HEK293 (cell line): Measurements from ENCODE around the gene MYL3.
A peak's percentile ranks its signal among the peaks of the same experiment; 100 is the strongest.

Experiments
- CTCF ChIA-PET: fragments of 350-600 bp; formaldehyde crosslinking; extraction: SDS; loops from one replicate; lab custom pipeline; 2021; ENCODE audit warnings: antibody characterized with exemption; lab: Yijun Ruan, JAX
- POLR2A ChIA-PET: fragments of 300-600 bp; formaldehyde crosslinking; extraction: SDS; loops from one replicate; lab custom pipeline; 2020; ENCODE audit warnings: antibody characterized with exemption, inconsistent platforms; lab: Yijun Ruan, JAX
- H3K27ac ChIP-seq: fragments of 200-500 bp; sonication (Bioruptor generic); 2 replicates; pipeline ENCODE4 v1.5.1; 2014; ENCODE audit warnings: low read depth, low read length, control low read depth, inconsistent platforms; ENCODE audit errors: extremely low read depth
- H3K36me3 ChIP-seq, 2 experiments: fragments of 200-500 bp in 1 of 2; sonication (Bioruptor generic) in 1 of 2; 1 replicate in 1 of 2; 2 replicates in 1 of 2; pipeline ENCODE4 v1.5.1; 2014 to 2017; ENCODE audit warnings: inconsistent platforms in 2 of 2, low read length in 2 of 2; ENCODE audit not compliant: control insufficient read depth in 2 of 2, insufficient read depth in 1 of 2
- H3K4me1 ChIP-seq: fragments of 200-500 bp; sonication (Bioruptor generic); 2 replicates; pipeline ENCODE4 v1.5.1; 2014; ENCODE audit warnings: mild to moderate bottlenecking, low read length, inconsistent platforms; ENCODE audit not compliant: control insufficient read depth, insufficient read depth
- H3K4me3 ChIP-seq: 2 replicates; pipeline ENCODE4 v1.5.1; 2011; ENCODE audit warnings: low read depth, mild to moderate bottlenecking, control low read depth, low read length, moderate library complexity
- H3K9me3 ChIP-seq: fragments of 200-500 bp; sonication (Bioruptor generic); 2 replicates; pipeline ENCODE4 v1.5.1; 2014; ENCODE audit warnings: low read depth, low read length, inconsistent platforms; ENCODE audit not compliant: control insufficient read depth, insufficient read depth
- EGR2 ChIP-seq: fragments of 450-650 bp; formaldehyde crosslinking; IDR thresholded peaks from 2 replicates; pipeline ENCODE4 v1.5.1; 2016; ENCODE audit warnings: low read depth, missing biosample characterization, missing genetic modification characterization
- OVOL3 ChIP-seq: fragments of 450-650 bp; formaldehyde crosslinking; IDR thresholded peaks from 2 replicates; pipeline ENCODE4 v1.5.1; 2016; ENCODE audit warnings: missing biosample characterization, missing genetic modification characterization
- PRDM1 ChIP-seq: fragments of 450-650 bp; formaldehyde crosslinking; IDR thresholded peaks from 2 replicates; pipeline ENCODE4; 2016; ENCODE audit warnings: missing biosample characterization, missing genetic modification characterization
- WT1 ChIP-seq: fragments of 450-650 bp; formaldehyde crosslinking; IDR thresholded peaks from 2 replicates; pipeline ENCODE4 v1.5.1; 2016; ENCODE audit warnings: missing biosample characterization, missing genetic modification characterization
- YY1 ChIP-seq: fragments of 450-650 bp; formaldehyde crosslinking; IDR thresholded peaks from 2 replicates; pipeline ENCODE4 v1.5.1; 2018; ENCODE audit warnings: missing biosample characterization, missing genetic modification characterization
- ZBTB8A ChIP-seq: fragments of 450-650 bp; formaldehyde crosslinking; IDR thresholded peaks from 2 replicates; pipeline ENCODE4 v1.5.1; 2016; ENCODE audit warnings: missing biosample characterization, missing genetic modification characterization
- ZFHX2 ChIP-seq: fragments of 450-650 bp; formaldehyde crosslinking; conservative IDR thresholded peaks from 2 replicates; pipeline ENCODE4 v1.5.1; 2016; ENCODE audit warnings: missing biosample characterization, missing genetic modification characterization
- ZFP3 ChIP-seq: fragments of 450-650 bp; formaldehyde crosslinking; IDR thresholded peaks from 2 replicates; pipeline ENCODE4 v1.5.1; 2016; ENCODE audit warnings: low read depth, missing biosample characterization, missing genetic modification characterization
- ZFP41 ChIP-seq: fragments of 450-650 bp; formaldehyde crosslinking; IDR thresholded peaks from 2 replicates; pipeline ENCODE4 v1.5.1; 2016; ENCODE audit warnings: missing biosample characterization, missing genetic modification characterization, borderline replicate concordance
- ZNF19 ChIP-seq: fragments of 450-650 bp; formaldehyde crosslinking; IDR thresholded peaks from 2 replicates; pipeline ENCODE4; 2016; ENCODE audit warnings: missing biosample characterization, missing genetic modification characterization, low read depth
- ZNF558 ChIP-seq: fragments of 450-650 bp; formaldehyde crosslinking; IDR thresholded peaks from 2 replicates; pipeline ENCODE4 v1.5.1; 2016; ENCODE audit warnings: missing biosample characterization, missing genetic modification characterization
- ZNF560 ChIP-seq: fragments of 450-650 bp; formaldehyde crosslinking; IDR thresholded peaks from 2 replicates; pipeline ENCODE4 v1.5.1; 2017; ENCODE audit warnings: missing biosample characterization, missing genetic modification characterization, borderline replicate concordance
- ZNF776 ChIP-seq: fragments of 450-650 bp; formaldehyde crosslinking; IDR thresholded peaks from 2 replicates; pipeline ENCODE4 v1.5.0; 2017; ENCODE audit warnings: missing biosample characterization, missing genetic modification characterization, borderline replicate concordance
- TF ChIP-seq, protein P1 (sequence below): fragments of 450-650 bp; formaldehyde crosslinking; IDR thresholded peaks from 2 replicates; pipeline ENCODE4; 2016; ENCODE audit warnings: missing biosample characterization, missing genetic modification characterization
- TF ChIP-seq, protein P2 (sequence below): fragments of 450-650 bp; formaldehyde crosslinking; IDR thresholded peaks from 2 replicates; pipeline ENCODE4 v1.5.1; 2016; ENCODE audit warnings: missing biosample characterization, missing genetic modification characterization
- TF ChIP-seq, protein P3 (sequence below): fragments of 450-650 bp; formaldehyde crosslinking; conservative IDR thresholded peaks from 2 replicates; pipeline ENCODE4 v1.5.1; 2016; ENCODE audit warnings: low read depth, missing biosample characterization, missing genetic modification characterization
- TF ChIP-seq, protein P4 (sequence below): fragments of 450-650 bp; formaldehyde crosslinking; IDR thresholded peaks from 2 replicates; pipeline ENCODE4 v1.5.1; 2017; ENCODE audit warnings: missing biosample characterization, missing genetic modification characterization
- TF ChIP-seq, protein P5 (sequence below): fragments of 450-650 bp; formaldehyde crosslinking; IDR thresholded peaks from 2 replicates; pipeline ENCODE4 v1.5.1; 2016; ENCODE audit warnings: missing biosample characterization, missing genetic modification characterization, borderline replicate concordance

The MYL3 gene

DNA sequence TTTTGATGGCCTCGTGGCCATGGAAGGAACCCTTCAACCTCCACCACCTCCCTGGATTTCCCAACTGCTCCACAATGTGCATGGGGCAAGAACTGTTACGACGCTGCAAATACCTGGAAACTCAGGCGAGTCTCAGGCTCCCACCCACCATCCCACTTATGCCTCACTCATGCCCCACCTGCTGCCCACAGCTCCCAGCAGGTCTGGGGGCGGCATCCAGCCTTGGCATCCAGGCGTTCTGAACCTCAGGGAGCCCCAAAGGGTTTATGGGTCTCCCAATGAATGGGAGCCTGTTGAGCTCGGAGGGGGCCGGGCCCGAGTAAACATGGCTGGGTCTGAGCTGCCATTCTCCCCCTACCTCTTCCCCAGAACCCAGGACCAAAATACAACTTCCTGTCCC lies 12.3 kb upstream of the MYL3 start:
- CTCF ChIA-PET = interaction anchor here (0.7 to 4.3 kb wide), 2 partner anchors 9 to 16 kb away, joined by 3 to 23 read pairs; no protein-coding TSS in a partner anchor
- no peaks in the 10 kb centered on the region for H3K9me3 ChIP-seq
- POLR2A ChIA-PET = no interaction called here
- peak; percentile 50 for TF ChIP-seq ZFHX2 (tag by site-specific recombination)
- no peak for TF ChIP-seq ZBTB8A (tag by site-specific recombination)
- TF ChIP-seq, protein P1, sequence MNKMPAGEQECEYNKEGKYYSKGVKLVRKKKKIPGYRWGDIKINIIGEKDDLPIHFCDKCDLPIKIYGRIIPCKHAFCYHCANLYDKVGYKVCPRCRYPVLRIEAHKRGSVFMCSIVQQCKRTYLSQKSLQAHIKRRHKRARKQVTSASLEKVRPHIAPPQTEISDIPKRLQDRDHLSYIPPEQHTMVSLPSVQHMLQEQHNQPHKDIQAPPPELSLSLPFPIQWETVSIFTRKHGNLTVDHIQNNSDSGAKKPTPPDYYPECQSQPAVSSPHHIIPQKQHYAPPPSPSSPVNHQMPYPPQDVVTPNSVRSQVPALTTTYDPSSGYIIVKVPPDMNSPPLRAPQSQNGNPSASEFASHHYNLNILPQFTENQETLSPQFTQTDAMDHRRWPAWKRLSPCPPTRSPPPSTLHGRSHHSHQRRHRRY (tag by site-specific recombination) = no peak
- TF ChIP-seq, protein P2, sequence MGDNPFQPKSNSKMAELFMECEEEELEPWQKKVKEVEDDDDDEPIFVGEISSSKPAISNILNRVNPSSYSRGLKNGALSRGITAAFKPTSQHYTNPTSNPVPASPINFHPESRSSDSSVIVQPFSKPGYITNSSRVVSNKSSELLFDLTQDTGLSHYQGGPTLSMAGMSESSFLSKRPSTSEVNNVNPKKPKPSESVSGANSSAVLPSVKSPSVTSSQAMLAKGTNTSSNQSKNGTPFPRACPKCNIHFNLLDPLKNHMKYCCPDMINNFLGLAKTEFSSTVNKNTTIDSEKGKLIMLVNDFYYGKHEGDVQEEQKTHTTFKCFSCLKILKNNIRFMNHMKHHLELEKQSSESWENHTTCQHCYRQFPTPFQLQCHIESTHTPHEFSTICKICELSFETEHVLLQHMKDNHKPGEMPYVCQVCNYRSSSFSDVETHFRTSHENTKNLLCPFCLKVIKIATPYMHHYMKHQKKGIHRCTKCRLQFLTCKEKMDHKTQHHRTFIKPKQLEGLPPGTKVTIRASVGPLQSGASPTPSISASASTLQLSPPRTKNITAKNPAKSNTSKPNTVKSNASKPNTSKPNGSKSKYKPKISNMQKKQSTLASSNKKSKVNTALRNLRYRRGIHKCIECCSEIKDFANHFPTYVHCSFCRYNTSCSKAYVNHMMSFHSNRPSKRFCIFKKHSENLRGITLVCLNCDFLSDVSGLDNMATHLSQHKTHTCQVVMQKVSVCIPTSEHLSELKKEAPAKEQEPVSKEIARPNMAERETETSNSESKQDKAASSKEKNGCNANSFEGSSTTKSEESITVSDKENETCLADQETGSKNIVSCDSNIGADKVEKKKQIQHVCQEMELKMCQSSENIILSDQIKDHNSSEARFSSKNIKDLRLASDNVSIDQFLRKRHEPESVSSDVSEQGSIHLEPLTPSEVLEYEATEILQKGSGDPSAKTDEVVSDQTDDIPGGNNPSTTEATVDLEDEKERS (tag by site-specific recombination) = no peak
- no peak for TF ChIP-seq PRDM1 (tag by site-specific recombination)
- TF ChIP-seq EGR2 (tag by site-specific recombination) = peak; percentile 58; the same call in 1 of the 2 replicates
- TF ChIP-seq, all 188 proteins: peak for 2
- Histone ChIP-seq H3K27ac (no peak overlapping the region), H3K4me1 (no peaks in the 10 kb centered on the region), H3K36me3 (no peaks in the 10 kb centered on the region), H3K4me3 (no peak overlapping the region)

DNA sequence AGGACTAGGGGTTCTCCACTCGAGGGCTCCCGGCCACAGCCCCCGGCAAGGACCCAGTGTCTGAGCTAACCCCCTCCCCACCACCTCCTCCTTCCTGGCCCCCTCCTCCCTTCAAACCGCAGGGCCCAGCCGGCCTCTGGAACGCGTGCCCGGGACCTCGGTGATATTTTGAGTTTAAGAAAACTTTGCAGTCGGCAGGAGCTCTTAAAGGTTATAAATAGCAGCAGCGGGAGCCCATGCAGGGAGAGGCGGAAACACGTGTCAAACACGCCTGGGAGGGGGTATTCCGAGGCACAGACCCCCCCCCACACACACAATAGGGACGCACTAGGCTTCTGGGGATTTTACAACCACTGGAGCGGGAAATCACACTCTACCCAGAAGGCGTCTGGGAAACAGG lies 11.2 kb upstream of the MYL3 start:
- Histone ChIP-seq H3K4me1 (no peaks in the 10 kb centered on the region), H3K27ac (no peak overlapping the region), H3K36me3 (no peaks in the 10 kb centered on the region), H3K4me3 (no peak overlapping the region), H3K9me3 (no peaks in the 10 kb centered on the region)
- ChIA-PET CTCF (interaction anchor here (0.7 kb wide), 1 partner anchor 9 kb away, joined by 4 read pairs; no protein-coding TSS in a partner anchor), POLR2A (no interaction called here)
- TF ChIP-seq ZNF558 (tag by site-specific recombination) (no peak), ZNF560 (tag by site-specific recombination) (no peak), OVOL3 (tag by site-specific recombination) (no peak), ZNF19 (no peak), ZFP3 (no peak), WT1 (tag by site-specific recombination) (no peak), YY1 (tag by site-specific recombination) (no peak), ZFP41 (tag by site-specific recombination) (no peak), ZNF776 (tag by site-specific recombination) (no peak)
- TF ChIP-seq, protein P3, sequence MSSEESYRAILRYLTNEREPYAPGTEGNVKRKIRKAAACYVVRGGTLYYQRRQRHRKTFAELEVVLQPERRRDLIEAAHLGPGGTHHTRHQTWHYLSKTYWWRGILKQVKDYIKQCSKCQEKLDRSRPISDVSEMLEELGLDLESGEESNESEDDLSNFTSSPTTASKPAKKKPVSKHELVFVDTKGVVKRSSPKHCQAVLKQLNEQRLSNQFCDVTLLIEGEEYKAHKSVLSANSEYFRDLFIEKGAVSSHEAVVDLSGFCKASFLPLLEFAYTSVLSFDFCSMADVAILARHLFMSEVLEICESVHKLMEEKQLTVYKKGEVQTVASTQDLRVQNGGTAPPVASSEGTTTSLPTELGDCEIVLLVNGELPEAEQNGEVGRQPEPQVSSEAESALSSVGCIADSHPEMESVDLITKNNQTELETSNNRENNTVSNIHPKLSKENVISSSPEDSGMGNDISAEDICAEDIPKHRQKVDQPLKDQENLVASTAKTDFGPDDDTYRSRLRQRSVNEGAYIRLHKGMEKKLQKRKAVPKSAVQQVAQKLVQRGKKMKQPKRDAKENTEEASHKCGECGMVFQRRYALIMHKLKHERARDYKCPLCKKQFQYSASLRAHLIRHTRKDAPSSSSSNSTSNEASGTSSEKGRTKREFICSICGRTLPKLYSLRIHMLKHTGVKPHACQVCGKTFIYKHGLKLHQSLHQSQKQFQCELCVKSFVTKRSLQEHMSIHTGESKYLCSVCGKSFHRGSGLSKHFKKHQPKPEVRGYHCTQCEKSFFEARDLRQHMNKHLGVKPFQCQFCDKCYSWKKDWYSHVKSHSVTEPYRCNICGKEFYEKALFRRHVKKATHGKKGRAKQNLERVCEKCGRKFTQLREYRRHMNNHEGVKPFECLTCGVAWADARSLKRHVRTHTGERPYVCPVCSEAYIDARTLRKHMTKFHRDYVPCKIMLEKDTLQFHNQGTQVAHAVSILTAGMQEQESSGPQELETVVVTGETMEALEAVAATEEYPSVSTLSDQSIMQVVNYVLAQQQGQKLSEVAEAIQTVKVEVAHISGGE (tag by site-specific recombination) = no peak
- TF ChIP-seq, protein P4, sequence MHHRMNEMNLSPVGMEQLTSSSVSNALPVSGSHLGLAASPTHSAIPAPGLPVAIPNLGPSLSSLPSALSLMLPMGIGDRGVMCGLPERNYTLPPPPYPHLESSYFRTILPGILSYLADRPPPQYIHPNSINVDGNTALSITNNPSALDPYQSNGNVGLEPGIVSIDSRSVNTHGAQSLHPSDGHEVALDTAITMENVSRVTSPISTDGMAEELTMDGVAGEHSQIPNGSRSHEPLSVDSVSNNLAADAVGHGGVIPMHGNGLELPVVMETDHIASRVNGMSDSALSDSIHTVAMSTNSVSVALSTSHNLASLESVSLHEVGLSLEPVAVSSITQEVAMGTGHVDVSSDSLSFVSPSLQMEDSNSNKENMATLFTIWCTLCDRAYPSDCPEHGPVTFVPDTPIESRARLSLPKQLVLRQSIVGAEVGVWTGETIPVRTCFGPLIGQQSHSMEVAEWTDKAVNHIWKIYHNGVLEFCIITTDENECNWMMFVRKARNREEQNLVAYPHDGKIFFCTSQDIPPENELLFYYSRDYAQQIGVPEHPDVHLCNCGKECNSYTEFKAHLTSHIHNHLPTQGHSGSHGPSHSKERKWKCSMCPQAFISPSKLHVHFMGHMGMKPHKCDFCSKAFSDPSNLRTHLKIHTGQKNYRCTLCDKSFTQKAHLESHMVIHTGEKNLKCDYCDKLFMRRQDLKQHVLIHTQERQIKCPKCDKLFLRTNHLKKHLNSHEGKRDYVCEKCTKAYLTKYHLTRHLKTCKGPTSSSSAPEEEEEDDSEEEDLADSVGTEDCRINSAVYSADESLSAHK (tag by site-specific recombination) = no peak
- TF ChIP-seq, protein P5, sequence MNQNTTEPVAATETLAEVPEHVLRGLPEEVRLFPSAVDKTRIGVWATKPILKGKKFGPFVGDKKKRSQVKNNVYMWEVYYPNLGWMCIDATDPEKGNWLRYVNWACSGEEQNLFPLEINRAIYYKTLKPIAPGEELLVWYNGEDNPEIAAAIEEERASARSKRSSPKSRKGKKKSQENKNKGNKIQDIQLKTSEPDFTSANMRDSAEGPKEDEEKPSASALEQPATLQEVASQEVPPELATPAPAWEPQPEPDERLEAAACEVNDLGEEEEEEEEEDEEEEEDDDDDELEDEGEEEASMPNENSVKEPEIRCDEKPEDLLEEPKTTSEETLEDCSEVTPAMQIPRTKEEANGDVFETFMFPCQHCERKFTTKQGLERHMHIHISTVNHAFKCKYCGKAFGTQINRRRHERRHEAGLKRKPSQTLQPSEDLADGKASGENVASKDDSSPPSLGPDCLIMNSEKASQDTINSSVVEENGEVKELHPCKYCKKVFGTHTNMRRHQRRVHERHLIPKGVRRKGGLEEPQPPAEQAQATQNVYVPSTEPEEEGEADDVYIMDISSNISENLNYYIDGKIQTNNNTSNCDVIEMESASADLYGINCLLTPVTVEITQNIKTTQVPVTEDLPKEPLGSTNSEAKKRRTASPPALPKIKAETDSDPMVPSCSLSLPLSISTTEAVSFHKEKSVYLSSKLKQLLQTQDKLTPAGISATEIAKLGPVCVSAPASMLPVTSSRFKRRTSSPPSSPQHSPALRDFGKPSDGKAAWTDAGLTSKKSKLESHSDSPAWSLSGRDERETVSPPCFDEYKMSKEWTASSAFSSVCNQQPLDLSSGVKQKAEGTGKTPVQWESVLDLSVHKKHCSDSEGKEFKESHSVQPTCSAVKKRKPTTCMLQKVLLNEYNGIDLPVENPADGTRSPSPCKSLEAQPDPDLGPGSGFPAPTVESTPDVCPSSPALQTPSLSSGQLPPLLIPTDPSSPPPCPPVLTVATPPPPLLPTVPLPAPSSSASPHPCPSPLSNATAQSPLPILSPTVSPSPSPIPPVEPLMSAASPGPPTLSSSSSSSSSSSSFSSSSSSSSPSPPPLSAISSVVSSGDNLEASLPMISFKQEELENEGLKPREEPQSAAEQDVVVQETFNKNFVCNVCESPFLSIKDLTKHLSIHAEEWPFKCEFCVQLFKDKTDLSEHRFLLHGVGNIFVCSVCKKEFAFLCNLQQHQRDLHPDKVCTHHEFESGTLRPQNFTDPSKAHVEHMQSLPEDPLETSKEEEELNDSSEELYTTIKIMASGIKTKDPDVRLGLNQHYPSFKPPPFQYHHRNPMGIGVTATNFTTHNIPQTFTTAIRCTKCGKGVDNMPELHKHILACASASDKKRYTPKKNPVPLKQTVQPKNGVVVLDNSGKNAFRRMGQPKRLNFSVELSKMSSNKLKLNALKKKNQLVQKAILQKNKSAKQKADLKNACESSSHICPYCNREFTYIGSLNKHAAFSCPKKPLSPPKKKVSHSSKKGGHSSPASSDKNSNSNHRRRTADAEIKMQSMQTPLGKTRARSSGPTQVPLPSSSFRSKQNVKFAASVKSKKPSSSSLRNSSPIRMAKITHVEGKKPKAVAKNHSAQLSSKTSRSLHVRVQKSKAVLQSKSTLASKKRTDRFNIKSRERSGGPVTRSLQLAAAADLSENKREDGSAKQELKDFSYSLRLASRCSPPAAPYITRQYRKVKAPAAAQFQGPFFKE (tag by site-specific recombination) = no peak
